Measurements from ENCODE around the gene RYR3. TPM values are rescaled to one million over a fixed set of nuclear protein-coding genes. Genes with fewer than 3 reads are reported as not detected.

RYR3 gene
- total and polyA plus RNA-seq, 10 of the 15 experiments (the other 5 are each of a cell fraction or from before 2014, with no cell fraction given) = under 0.01 to 0.44 (median 0.16) TPM; not detected in 5

DNA sequence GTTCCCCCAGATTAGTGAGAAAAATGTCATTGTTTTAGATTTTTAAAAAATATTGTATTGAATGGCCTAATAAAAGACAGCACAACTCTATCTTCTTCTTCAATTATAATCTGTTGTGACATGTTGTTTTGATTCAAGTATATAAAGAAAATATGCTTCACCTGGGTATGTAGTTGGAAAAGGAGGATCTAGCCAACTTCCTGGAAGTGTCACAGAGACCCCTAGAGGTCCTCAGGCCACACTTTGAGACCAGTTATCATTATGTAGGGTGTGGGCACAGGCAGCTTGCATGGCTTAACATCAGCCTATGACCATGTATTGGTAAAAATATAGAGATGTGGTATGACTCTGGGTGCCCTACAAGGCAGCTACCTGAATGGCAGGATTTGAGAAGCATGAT is 14.7 kb upstream of the RYR3 start:
- DNase-seq (ENCODE audit: low read depth, low spot score) (no peak), ATAC-seq (no peak), FAIRE-seq (no peak)
- H3K9me3 ChIP-seq (replicated peaks; ENCODE audit: control insufficient read depth, insufficient read depth, low read length) = no peaks in the 10 kb centered on the region
- RAD21 ChIA-PET (ENCODE audit: unreplicated experiment) = interaction anchor here (7.5 kb wide), 1 partner anchor 404 kb away, joined by 93 read pairs; no protein-coding TSS in a partner anchor
- no peak overlapping the region for H2AFZ ChIP-seq (ENCODE audit: control insufficient read depth, low read depth, low read length)
- POLR2A ChIA-PET = no interaction called here
- no peak overlapping the region for H3K4me2 ChIP-seq (ENCODE audit: control insufficient read depth, insufficient read depth)
- no peaks in the 10 kb centered on the region for H3K36me3 ChIP-seq (ENCODE audit: control insufficient read depth in 2 of 2, insufficient read depth in 2 of 2, low read length in 1 of 2)
- H3K9ac ChIP-seq (ENCODE audit: control insufficient read depth, insufficient read depth, low read length) = no peak overlapping the region
- intact Hi-C loops (cut with micrococcal nuclease; ENCODE audit: unreplicated experiment) (no loop called here), in situ Hi-C loops (cut with MboI) (loop anchor here (10.0 kb wide), 1 partner anchor 399 kb away; no protein-coding TSS in a partner anchor)
- H3K4me1 ChIP-seq (ENCODE audit: control insufficient read depth, insufficient read depth, low read length) = no peaks in the 10 kb centered on the region
- H4K20me1 ChIP-seq (ENCODE audit: control insufficient read depth, insufficient read depth) = no peaks in the 10 kb centered on the region
- TF ChIP-seq, protein P1, sequence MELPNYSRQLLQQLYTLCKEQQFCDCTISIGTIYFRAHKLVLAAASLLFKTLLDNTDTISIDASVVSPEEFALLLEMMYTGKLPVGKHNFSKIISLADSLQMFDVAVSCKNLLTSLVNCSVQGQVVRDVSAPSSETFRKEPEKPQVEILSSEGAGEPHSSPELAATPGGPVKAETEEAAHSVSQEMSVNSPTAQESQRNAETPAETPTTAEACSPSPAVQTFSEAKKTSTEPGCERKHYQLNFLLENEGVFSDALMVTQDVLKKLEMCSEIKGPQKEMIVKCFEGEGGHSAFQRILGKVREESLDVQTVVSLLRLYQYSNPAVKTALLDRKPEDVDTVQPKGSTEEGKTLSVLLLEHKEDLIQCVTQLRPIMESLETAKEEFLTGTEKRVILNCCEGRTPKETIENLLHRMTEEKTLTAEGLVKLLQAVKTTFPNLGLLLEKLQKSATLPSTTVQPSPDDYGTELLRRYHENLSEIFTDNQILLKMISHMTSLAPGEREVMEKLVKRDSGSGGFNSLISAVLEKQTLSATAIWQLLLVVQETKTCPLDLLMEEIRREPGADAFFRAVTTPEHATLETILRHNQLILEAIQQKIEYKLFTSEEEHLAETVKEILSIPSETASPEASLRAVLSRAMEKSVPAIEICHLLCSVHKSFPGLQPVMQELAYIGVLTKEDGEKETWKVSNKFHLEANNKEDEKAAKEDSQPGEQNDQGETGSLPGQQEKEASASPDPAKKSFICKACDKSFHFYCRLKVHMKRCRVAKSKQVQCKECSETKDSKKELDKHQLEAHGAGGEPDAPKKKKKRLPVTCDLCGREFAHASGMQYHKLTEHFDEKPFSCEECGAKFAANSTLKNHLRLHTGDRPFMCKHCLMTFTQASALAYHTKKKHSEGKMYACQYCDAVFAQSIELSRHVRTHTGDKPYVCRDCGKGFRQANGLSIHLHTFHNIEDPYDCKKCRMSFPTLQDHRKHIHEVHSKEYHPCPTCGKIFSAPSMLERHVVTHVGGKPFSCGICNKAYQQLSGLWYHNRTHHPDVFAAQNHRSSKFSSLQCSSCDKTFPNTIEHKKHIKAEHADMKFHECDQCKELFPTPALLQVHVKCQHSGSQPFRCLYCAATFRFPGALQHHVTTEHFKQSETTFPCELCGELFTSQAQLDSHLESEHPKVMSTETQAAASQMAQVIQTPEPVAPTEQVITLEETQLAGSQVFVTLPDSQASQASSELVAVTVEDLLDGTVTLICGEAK (IDR thresholded peaks at IDR 0.05; ENCODE audit: borderline replicate concordance) = no peak
- TF ChIP-seq POLR2AphosphoS2 (IDR thresholded peaks at IDR 0.05; ENCODE audit: low read depth, low read length) = no peak
- TF ChIP-seq EZH2 (IDR thresholded peaks at IDR 0.05; ENCODE audit: borderline replicate concordance, control insufficient read depth, low read depth, low read length) = no peak
- TF ChIP-seq RELA (IDR thresholded peaks at IDR 0.05; ENCODE audit: borderline replicate concordance, partially characterized antibody) = no peak
- no peak for TF ChIP-seq MYC (IDR thresholded peaks at IDR 0.05; ENCODE audit: insufficient read depth, insufficient read length, insufficient replicate concordance, low read length, severe bottlenecking)
- no peak for TF ChIP-seq POU2F2 (IDR thresholded peaks at IDR 0.05; ENCODE audit: borderline replicate concordance, low read depth, low read length)
- TF ChIP-seq BHLHE40 (IDR thresholded peaks at IDR 0.05; ENCODE audit: borderline replicate concordance in 1 of 2, low read depth in 2 of 2, low read length in 1 of 2) = no peak
- TF ChIP-seq MEF2A (IDR thresholded peaks at IDR 0.05; ENCODE audit: insufficient read depth, low read depth, low read length) = no peak
- TF ChIP-seq RBBP5 (conservative IDR thresholded peaks at IDR 0.05) = no peak
- TF ChIP-seq CBX3 (IDR thresholded peaks at IDR 0.05; ENCODE audit: borderline replicate concordance, low read depth) = no peak
- no peak for TF ChIP-seq GABPA (IDR thresholded peaks at IDR 0.05; ENCODE audit: low read depth)
- no peak for TF ChIP-seq CREB1 (IDR thresholded peaks at IDR 0.05; ENCODE audit: low read depth)
- TF ChIP-seq RCOR1 (conservative IDR thresholded peaks at IDR 0.05; ENCODE audit: low read depth, low read length) = no peak
- H3K27me3 ChIP-seq (replicated peaks in 1 of 2; ENCODE audit: control insufficient read depth in 2 of 2, insufficient read depth in 2 of 2, low read length in 1 of 2) = no peaks in the 10 kb centered on the region; a peak in 1 of 4 replicates
- no peak overlapping the region for H3K27ac ChIP-seq (ENCODE audit: control insufficient read depth, insufficient read depth)
- no peaks in the 10 kb centered on the region for H3K79me2 ChIP-seq (ENCODE audit: control insufficient read depth, insufficient read depth, low read length)
- no peak overlapping the region for H3K4me3 ChIP-seq
- CTCF ChIA-PET = interaction anchor here (2.7 to 8.0 kb wide), 3 partner anchors 378 to 440 kb away, joined by 13 to 153 read pairs (median 62); no protein-coding TSS in a partner anchor
- SMC1A ChIA-PET (ENCODE audit: uncharacterized antibody, unreplicated experiment) = interaction anchor here (1.0 to 1.3 kb wide), 2 partner anchors 210 to 373 kb away, joined by 3 to 4 read pairs; no protein-coding TSS in a partner anchor
- BruUV-seq (replicated peaks) = no TSS peak
